Activated T-cell treated with anti-CD3 and anti-CD28 coated beads, Interleukin-2, amount 50 U/mL, for 4 hours (primary cell): ENCODE results near the gene LLGL2. TPM values are rescaled to one million over a fixed set of nuclear protein-coding genes. Genes with fewer than 3 reads are reported as not detected.
"Not testable (repeated sequence)": the region's sequence is repeated elsewhere in the genome, so short reads cannot be mapped to it uniquely, and the experiment has no call there.

Source experiments
- ATAC-seq, 2 donors: fragments of 200-7000 bp; cut with Tn5 transposase; one replicate each; pipeline ENCODE4 v1.10.0; 2021
- DNase-seq: peaks from one replicate; pipeline ENCODE4 v3.0.0-alpha.2; 2020
- H3K27me3 Mint-ChIP-seq: one replicate; pipeline ENCODE4 v1.8.0; 2021; ENCODE audit warnings: low read depth, mixed read lengths
- H3K36me3 Mint-ChIP-seq: one replicate; pipeline ENCODE4 v1.8.0; 2022; ENCODE audit warnings: mixed read lengths; ENCODE audit not compliant: insufficient read depth
- H3K4me1 Mint-ChIP-seq: one replicate; pipeline ENCODE4 v1.8.0; 2021; ENCODE audit warnings: low read depth, mixed read lengths
- H3K4me3 Mint-ChIP-seq: one replicate; pipeline ENCODE4 v1.8.0; 2021; ENCODE audit warnings: mild to moderate bottlenecking, moderate library complexity, mixed read lengths
- H3K9me3 Mint-ChIP-seq: one replicate; pipeline ENCODE4 v1.8.0; 2021; ENCODE audit warnings: mixed read lengths
- total RNA-seq, 3 donors: library from RNA; stranded (reverse); gene quantifications; one replicate each; pipeline ENCODE4 v1.2.1, GENCODE V29; 2021

Gene LLGL2, protein sequence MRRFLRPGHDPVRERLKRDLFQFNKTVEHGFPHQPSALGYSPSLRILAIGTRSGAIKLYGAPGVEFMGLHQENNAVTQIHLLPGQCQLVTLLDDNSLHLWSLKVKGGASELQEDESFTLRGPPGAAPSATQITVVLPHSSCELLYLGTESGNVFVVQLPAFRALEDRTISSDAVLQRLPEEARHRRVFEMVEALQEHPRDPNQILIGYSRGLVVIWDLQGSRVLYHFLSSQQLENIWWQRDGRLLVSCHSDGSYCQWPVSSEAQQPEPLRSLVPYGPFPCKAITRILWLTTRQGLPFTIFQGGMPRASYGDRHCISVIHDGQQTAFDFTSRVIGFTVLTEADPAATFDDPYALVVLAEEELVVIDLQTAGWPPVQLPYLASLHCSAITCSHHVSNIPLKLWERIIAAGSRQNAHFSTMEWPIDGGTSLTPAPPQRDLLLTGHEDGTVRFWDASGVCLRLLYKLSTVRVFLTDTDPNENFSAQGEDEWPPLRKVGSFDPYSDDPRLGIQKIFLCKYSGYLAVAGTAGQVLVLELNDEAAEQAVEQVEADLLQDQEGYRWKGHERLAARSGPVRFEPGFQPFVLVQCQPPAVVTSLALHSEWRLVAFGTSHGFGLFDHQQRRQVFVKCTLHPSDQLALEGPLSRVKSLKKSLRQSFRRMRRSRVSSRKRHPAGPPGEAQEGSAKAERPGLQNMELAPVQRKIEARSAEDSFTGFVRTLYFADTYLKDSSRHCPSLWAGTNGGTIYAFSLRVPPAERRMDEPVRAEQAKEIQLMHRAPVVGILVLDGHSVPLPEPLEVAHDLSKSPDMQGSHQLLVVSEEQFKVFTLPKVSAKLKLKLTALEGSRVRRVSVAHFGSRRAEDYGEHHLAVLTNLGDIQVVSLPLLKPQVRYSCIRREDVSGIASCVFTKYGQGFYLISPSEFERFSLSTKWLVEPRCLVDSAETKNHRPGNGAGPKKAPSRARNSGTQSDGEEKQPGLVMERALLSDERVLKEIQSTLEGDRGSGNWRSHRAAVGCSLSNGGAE
- total RNA-seq: 10 to 100 TPM in 2 of 3 donors, 1 to 10 TPM in 1; 9.5 to 14.1 (median 10.2) TPM

DNA sequence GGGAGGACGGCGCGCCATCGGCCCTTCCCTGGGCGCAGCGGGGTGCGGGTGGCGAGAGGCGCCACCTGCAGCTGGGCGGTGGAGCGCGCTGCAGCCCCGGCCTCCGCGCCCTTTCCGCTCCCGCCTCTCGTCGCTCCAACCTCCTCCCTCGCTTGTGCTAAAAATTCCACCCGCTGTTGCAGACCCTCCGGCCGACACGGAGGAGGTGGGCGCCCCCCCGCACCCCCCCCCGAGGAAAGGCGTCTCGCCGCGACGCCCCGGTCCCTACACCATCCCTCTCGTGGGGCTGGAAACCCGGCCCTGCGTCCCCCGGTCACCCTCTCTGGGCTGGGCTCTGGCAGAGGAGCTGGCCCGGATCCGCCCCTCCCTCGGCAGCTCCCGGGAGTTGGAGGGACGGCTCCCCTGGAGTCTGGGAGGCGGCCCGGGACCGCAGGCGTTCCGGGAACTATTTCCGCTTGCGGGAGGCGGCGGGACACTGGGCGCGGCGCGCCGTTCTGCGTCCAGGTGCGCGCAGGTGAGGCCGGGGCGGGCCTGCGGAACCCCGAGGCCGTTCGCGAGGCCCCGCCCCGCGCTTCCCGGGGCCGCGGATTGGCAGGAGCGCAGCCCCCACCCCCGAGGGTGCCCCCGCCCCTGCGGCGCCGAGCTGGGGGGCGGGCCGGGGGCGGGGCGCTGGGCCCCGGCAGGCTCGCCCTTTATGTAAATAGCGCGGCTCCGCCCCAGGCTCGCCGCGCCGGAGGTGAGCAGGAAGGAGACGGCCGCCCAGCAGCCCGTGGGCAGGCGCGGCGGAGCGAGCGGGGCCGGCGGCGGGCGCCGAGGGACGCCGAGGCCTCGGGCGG lies at the start of gene LLGL2:
LLGL2 (plus strand) TSS at position 728 of the 836 bp plus-strand sequence. CDS start 17,730 bp downstream, outside the sequence.
- Mint-ChIP-seq H3K9me3 (no peaks in the 10 kb centered on the region), H3K4me1 (peaks cover 11% of the 10 kb centered on the region), H3K36me3 (peaks cover 8% of the 10 kb centered on the region)

DNA sequence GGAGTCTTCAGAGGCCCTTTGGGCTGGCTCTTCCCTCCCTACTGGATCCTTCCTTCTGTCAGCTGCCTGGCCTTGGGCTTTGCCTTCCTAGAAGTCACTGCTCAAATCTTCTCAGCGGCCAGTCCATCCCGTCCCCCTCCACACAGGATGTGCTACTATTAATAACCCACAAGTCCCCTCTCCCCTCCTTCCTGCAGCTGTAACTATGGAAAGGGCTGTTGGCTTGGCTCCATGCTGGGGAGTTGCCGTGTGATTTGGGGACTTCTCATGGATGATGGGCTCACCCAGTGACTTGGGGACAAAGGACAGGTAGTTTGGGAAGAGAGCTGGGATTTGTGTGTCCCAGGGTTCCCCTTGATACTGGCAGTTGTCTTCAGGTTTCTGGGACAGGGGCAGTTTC lies 49.6 kb upstream of the LLGL2 start:
- H3K27me3 Mint-ChIP-seq: no peaks in the 10 kb centered on the region
- ATAC-seq (no peak), DNase-seq (no peak)
- H3K4me3 Mint-ChIP-seq: no peak overlapping the region
- no peaks in the 10 kb centered on the region for H3K4me1 Mint-ChIP-seq
- H3K9me3 Mint-ChIP-seq: no peaks in the 10 kb centered on the region
- H3K36me3 Mint-ChIP-seq: peaks cover 19% of the 10 kb centered on the region

More for the DNA sequence above, at the start of gene LLGL2:
- Mint-ChIP-seq H3K4me3 (peak within 1 kb of the TSS; percentile 76), H3K27me3 (peaks cover 1% of the 10 kb centered on the region)
- ATAC-seq (peak; percentile 92 to 93), DNase-seq (peak; percentile 78)

DNA sequence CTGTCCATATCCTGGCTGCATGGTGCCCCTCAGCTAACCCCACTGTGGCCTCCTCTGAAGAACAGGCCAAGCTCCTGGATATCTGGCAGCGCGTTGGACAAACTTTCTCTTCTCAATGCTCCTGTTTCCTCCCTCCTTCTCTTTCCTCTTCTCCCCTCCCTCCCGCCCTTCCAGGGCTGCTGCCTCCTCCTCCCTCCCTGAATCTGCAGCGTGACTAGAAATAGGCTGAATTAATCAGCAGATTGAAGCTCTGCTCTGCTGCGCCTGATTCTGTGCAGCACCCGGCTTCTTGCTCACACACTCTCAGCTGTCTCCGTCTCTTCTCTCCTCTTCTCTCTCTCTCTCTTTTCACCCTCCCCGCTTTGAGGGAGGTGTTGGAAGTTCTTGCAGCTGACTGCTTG lies 49.2 kb upstream of the LLGL2 start:
- no peaks in the 10 kb centered on the region for H3K4me1 Mint-ChIP-seq
- ATAC-seq (no peak), DNase-seq (no peak)
- H3K9me3 Mint-ChIP-seq: no peaks in the 10 kb centered on the region
- peaks cover 19% of the 10 kb centered on the region for H3K36me3 Mint-ChIP-seq
- H3K4me3 Mint-ChIP-seq: no peak overlapping the region
- H3K27me3 Mint-ChIP-seq: no peaks in the 10 kb centered on the region

DNA sequence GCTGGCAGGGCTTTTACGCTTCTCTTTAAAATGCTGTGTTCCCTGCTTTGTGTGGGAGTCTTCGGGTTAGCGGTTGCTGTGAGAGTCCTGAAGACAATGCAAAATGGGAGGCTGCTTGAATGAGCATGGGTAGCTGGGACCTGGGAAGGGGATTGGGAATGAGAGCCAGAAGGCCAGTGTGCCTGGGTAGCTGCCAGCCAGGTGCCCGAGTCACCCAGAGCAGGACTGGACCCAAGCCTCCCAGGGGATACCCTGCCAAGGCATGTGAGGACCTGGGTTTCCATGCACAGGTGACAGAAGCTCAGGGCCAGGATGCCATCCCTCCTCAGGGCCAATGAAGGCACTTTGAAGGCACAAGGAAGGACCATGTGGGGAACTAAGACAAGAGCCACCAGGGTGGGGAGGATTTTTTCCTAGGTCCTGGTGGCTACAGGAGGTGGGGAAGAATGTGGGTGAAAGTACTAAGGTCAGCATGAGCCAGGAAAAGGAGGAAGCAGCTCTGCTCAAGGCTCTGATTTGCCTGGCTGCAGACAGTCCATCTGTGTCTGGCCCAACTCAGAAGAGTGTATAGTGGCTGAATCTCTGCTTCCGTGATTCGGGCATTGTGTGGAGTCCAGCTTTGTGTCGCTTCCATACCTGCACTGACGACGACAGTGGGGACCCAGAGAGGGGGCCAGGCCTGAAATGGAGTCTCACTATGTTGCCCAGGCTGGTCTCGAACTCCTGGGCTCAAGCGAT lies 48.6 kb upstream of the LLGL2 start:
- Mint-ChIP-seq H3K9me3 (no peaks in the 10 kb centered on the region), H3K27me3 (no peaks in the 10 kb centered on the region), H3K4me1 (no peaks in the 10 kb centered on the region), H3K36me3 (peaks cover 16% of the 10 kb centered on the region), H3K4me3 (no peak overlapping the region)
- DNase-seq (no peak), ATAC-seq (no peak)

DNA sequence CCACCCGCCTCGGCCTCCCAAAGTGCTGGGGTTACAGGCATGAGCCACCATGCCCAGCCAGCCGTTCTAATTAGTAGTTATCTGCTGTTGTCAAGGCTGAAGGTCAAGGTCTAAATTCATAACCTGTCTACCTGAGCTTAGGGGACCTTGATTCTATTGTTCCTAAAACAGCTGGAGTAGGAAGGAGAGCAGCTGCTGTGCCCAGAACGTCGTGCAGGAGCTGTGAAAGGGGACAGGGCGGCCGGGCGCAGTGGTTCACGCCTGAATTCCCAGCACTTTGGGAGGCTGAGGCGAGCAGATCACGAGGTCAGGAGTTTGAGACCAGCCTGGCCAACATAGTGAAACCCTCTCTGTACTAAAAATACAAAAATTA lies 48.0 kb upstream of the LLGL2 start:
- not testable (repeated sequence) for H3K4me3 Mint-ChIP-seq, H3K27me3 Mint-ChIP-seq, DNase-seq, ATAC-seq, H3K4me1 Mint-ChIP-seq, H3K9me3 Mint-ChIP-seq
- H3K36me3 Mint-ChIP-seq: peaks cover 11% of the 10 kb centered on the region

DNA sequence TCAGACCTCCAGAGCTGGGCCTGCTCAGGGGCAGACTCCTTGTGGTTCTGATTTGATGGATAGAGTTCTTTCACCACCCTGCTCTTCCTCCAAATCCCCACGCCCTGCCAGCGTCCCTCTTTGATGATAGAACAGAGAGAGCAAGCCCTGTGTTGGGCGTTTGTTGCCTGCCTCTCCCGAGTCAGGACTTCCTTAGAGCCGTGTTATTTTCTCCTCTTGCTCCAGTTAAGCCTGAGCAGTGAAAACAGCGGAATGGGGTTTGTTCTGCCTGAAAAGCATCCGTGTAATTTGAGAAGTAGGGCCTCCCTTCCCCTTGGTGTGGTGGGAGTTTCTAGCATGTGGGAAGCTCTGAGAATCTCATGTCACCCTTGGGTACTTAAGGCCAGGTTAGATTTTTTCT lies 47.0 kb upstream of the LLGL2 start:
- Mint-ChIP-seq H3K36me3 (peaks cover 4% of the 10 kb centered on the region), H3K27me3 (no peaks in the 10 kb centered on the region), H3K4me1 (no peaks in the 10 kb centered on the region), H3K9me3 (no peaks in the 10 kb centered on the region), H3K4me3 (no peak overlapping the region)
- no peak for DNase-seq
- no peak for ATAC-seq

DNA sequence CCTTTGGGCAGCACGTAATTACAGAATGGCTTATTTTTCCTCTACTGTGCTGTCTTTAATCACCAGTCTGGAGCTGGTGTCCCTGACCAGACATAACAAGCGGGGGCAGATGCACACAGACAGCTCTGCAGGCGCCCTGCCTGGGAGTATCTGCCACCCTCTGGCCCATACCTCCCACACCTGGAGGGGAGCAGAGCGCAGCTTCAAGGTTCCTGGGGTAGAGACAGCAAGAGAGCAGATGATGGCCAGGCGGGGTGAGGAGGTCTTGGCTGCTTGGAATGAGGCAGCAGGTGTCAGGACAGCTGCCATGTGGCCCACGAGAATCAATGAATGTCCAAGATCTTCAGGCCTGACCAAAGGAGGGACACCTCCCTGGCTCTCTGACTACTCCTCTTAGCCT lies 45.2 kb upstream of the LLGL2 start:
- peaks cover 1% of the 10 kb centered on the region for H3K4me1 Mint-ChIP-seq
- no peak for DNase-seq
- no peaks in the 10 kb centered on the region for H3K9me3 Mint-ChIP-seq
- no peak overlapping the region for H3K4me3 Mint-ChIP-seq
- no peaks in the 10 kb centered on the region for H3K27me3 Mint-ChIP-seq
- no peak for ATAC-seq
- H3K36me3 Mint-ChIP-seq: peaks cover 7% of the 10 kb centered on the region

DNA sequence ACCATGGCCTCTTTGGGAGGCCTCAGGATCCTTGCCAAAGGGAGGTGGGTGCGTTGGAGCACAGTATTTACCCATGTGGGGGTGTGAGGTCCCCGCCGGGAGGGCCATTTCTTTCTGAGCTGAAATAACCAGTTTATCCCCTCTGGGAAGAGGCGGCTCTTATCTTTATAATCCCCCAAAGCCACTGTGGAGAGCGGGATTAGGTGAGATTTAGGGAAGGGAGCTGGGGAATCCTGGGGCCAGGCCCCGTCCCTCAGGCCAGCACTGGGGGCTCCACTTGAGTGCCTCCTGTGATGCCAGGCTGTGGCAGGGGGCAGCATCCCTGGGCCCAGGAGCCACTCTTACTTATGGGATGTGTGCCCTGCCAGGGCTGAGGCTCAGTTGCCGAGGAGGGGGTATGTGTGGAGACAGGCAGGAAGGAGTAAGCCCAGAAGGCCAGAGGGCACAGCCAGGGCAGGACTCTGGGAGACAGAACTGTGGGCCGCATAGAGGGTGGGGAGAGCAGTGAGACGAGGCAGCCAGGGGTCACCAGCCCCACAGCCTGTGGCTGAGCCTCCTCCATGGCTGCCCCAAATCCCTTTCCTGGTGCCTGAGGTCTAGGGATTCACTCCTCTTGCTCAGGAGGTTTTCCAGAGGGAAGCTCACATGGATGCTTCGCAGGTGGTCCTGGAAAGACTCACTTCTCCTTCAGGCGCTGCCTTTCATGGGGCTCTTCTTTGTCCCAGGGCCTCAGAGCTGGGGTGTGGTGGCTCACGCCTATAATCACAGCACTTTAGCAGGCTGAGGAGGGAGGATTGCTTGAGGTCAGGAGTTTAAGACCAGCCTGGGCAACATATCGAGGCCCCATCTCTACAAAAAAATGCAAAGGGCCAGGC lies 44.1 kb upstream of the LLGL2 start:
- Mint-ChIP-seq H3K27me3 (no peaks in the 10 kb centered on the region), H3K36me3 (peaks cover 9% of the 10 kb centered on the region)
- ATAC-seq: no peak

DNA sequence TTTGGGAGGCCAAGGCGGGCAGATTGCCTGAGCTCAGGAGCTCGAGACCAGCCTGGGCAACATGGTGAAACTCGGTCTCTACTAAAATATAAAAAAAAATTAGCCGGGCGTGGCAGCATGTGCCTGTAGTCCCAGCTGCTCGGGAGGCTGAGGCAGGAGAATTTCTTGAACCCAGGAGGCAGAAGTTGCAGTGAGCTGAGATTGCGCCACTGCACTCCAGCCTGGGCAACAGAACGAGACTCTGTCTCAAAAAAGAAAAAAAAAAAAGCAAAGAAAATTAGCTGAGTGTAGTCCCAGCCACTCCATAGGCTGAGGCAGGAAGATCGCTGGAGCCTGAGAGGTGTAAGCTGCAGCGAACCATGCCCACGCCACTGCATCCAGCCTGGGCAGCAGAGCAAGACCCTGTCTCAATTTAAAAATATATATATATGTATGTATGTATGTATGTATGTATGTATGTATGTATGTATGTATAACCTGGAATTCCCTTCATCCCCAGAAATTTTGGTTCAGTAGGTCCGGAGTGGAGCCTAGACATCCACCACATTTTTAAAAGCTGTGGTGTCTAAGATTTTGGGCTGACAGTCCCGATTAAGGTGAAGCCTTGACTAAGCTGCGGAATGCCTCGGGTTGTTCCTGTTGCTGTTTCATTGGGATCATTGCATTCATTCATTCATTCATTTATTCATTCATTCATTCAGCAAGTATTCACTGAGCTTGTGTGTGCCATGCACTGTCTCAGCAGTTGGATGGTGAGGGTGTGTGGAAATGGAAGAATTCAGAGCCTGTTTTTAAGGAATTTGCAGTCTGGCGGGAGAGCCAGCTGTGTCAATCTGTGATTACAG lies 43.2 kb upstream of the LLGL2 start:
- Mint-ChIP-seq H3K4me1 (peaks cover 13% of the 10 kb centered on the region), H3K4me3 (no peak overlapping the region), H3K9me3 (no peaks in the 10 kb centered on the region), H3K27me3 (no peaks in the 10 kb centered on the region), H3K36me3 (peaks cover 9% of the 10 kb centered on the region)
- DNase-seq (no peak), ATAC-seq (no peak)

More for the DNA sequence above, 44.1 kb upstream of the LLGL2 start:
- no peak for DNase-seq
- H3K9me3 Mint-ChIP-seq: no peaks in the 10 kb centered on the region
- H3K4me1 Mint-ChIP-seq: peaks cover 5% of the 10 kb centered on the region
- no peak overlapping the region for H3K4me3 Mint-ChIP-seq

DNA sequence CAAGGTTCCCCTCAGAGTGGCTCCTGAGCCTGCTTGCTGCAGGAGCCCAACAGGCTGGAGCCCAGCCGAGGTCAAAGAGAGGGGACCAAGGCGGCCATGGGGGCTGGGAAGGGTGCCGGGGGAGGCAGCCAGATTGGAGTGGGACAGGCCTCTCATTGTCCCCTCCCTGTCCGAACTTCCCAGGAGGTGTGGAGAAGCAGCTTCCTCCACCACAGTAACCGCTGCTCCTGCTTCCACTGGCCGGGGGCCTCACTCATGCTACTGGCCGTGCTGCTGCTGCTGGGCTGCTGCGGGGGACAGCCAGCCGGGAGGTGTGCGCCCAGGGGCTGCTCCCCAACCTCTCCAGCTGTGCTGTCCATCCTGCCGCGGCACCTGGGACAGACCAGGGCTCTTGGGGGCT lies 39.8 kb upstream of the LLGL2 start:
- Mint-ChIP-seq H3K4me1 (peaks cover 27% of the 10 kb centered on the region), H3K4me3 (no peak overlapping the region), H3K36me3 (peaks cover 8% of the 10 kb centered on the region), H3K9me3 (no peaks in the 10 kb centered on the region), H3K27me3 (no peaks in the 10 kb centered on the region)
- DNase-seq (no peak), ATAC-seq (no peak)

DNA sequence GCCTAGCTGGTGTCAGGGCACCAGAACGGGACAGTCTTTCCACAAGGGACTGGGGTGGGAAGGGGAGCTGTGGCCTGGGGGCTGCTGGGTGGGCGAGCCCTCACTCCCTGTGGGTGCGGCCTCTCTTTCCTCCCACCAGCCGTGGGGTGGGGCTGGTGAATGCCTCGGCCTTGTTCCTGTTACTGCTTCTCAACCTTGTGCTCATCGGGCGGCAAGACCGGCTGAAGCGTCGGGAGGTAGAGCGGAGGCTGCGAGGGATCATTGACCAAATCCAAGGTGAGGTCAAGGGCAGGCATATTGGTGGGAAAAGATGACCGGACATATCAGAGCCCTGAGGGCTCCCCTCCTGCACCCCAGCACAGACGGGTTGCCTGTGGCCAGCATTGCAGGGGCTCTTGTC lies 39.3 kb upstream of the LLGL2 start:
- no peaks in the 10 kb centered on the region for H3K27me3 Mint-ChIP-seq
- DNase-seq (no peak), ATAC-seq (no peak)
- peaks cover 27% of the 10 kb centered on the region for H3K4me1 Mint-ChIP-seq
- H3K36me3 Mint-ChIP-seq: peaks cover 8% of the 10 kb centered on the region
- no peak overlapping the region for H3K4me3 Mint-ChIP-seq
- no peaks in the 10 kb centered on the region for H3K9me3 Mint-ChIP-seq

DNA sequence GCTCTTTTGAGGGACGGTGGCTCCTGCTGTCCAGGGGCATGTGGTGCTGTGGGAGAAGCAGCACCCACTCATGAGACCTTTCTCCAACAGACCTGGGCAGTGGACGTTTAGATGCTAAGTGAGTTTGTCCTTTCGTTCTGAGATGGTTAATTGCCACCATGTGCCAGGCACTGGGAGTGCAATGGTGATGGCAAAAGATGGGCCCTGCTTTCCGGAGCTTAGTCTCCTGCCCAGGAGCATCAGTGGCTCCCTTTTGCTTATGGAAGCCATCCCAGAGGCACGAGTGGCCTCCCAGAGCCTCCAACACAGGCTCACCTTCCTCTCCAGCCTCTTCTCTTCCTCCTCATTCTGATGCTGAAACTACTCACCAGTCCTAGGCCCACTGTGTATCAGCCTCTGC lies 38.5 kb upstream of the LLGL2 start:
- Mint-ChIP-seq H3K4me3 (peak overlapping the region; percentile 54), H3K36me3 (peaks cover 11% of the 10 kb centered on the region), H3K9me3 (no peaks in the 10 kb centered on the region), H3K27me3 (no peaks in the 10 kb centered on the region), H3K4me1 (peaks cover 27% of the 10 kb centered on the region)
- DNase-seq (no peak), ATAC-seq (peak in 1 of 2 donors; percentile 52)
